HFFc6 (cell line): Measurements from ENCODE around the gene DNMT1. TPM values are rescaled to one million over a fixed set of nuclear protein-coding genes. Genes with fewer than 3 reads are reported as not detected.

ENCODE experiments used
- DNase-seq: peaks from one replicate; pipeline ENCODE4 v3.0.0-alpha.2; 2018
- H3K27ac Mint-ChIP-seq: 2 replicates; pipeline ENCODE4 v1.8.0; 2020; ENCODE audit warnings: mild to moderate bottlenecking, mixed read lengths
- H3K27me3 Mint-ChIP-seq: 2 replicates; pipeline ENCODE4 v1.8.0; 2021; ENCODE audit warnings: mild to moderate bottlenecking, moderate library complexity, mixed read lengths; ENCODE audit not compliant: insufficient read depth
- H3K36me3 Mint-ChIP-seq: 2 replicates; pipeline ENCODE4 v1.8.0; 2021; ENCODE audit warnings: low read depth, mixed read lengths
- H3K4me1 Mint-ChIP-seq: 2 replicates; pipeline ENCODE4 v1.8.0; 2020; ENCODE audit warnings: low read depth, mixed read lengths
- H3K4me3 Mint-ChIP-seq: 2 replicates; pipeline ENCODE4 v1.8.0; 2020; ENCODE audit warnings: mild to moderate bottlenecking, moderate library complexity, mixed read lengths
- H3K9me3 Mint-ChIP-seq: 2 replicates; pipeline ENCODE4 v1.8.0; 2020; ENCODE audit warnings: mild to moderate bottlenecking, mixed read lengths
- CTCF ChIP-seq: fragments of 200-600 bp; sonication (generic); IDR thresholded peaks from 2 replicates; pipeline ENCODE4 v1.5.0; 2021; ENCODE audit warnings: antibody characterized with exemption, mild to moderate bottlenecking
- total RNA-seq, 6 experiments: library from RNA; stranded (reverse); fragmentation: NEBNext Ultra II Directional; extraction: Animal tissue kit (Norgen Biotek cat#: 25700); gene quantifications; 2 replicates in 1 of 6; 3 replicates in 5 of 6; pipeline ENCODE4 v1.2.3, GENCODE V29; 2021

Gene DNMT1
- total RNA-seq, 6 experiments from 2014 or later: 74.5 to 135 (median 125) TPM

GRCh38 chr19:10224337-10224736, 29.6 kb upstream of the DNMT1 start:
- Mint-ChIP-seq H3K27me3 (no peaks in the 10 kb centered on the region; the same call in 1 of the 2 replicates), H3K4me1 (peaks cover 13% of the 10 kb centered on the region), H3K4me3 (no peak overlapping the region), H3K27ac (no peak overlapping the region), H3K9me3 (no peaks in the 10 kb centered on the region), H3K36me3 (peaks cover 9% of the 10 kb centered on the region; the same call in 1 of the 2 replicates)
- DNase-seq: no peak
- no peak for TF ChIP-seq CTCF

- Mint-ChIP-seq H3K9me3 (no peaks in the 10 kb centered on the region), H3K4me1 (peaks cover 13% of the 10 kb centered on the region)
- no peak for DNase-seq
Measured at GRCh38 chr19:10223488-10224213, 28.9 kb upstream of the DNMT1 start.

GRCh38 chr19:10222201-10222890, 27.6 kb upstream of the DNMT1 start:
- Mint-ChIP-seq H3K27ac (no peak overlapping the region), H3K9me3 (no peaks in the 10 kb centered on the region), H3K4me3 (no peak overlapping the region), H3K36me3 (peaks cover 9% of the 10 kb centered on the region; the same call in 1 of the 2 replicates), H3K27me3 (peaks cover 1% of the 10 kb centered on the region; the same call in 1 of the 2 replicates), H3K4me1 (peaks cover 13% of the 10 kb centered on the region)
- DNase-seq: no peak
- no peak for TF ChIP-seq CTCF

More at GRCh38 chr19:10223488-10224213, 28.9 kb upstream of the DNMT1 start:
- Mint-ChIP-seq H3K27me3 (peaks cover 1% of the 10 kb centered on the region; the same call in 1 of the 2 replicates), H3K36me3 (peaks cover 9% of the 10 kb centered on the region; the same call in 1 of the 2 replicates), H3K4me3 (no peak overlapping the region), H3K27ac (no peak overlapping the region)
- TF ChIP-seq CTCF: no peak

GRCh38 chr19:10220695-10221094, 25.9 kb upstream of the DNMT1 start:
- no peak for DNase-seq
- peaks cover 1% of the 10 kb centered on the region; the same call in 1 of the 2 replicates for H3K27me3 Mint-ChIP-seq
- H3K9me3 Mint-ChIP-seq: no peaks in the 10 kb centered on the region
- H3K4me3 Mint-ChIP-seq: no peak overlapping the region
- peaks cover 2% of the 10 kb centered on the region for H3K4me1 Mint-ChIP-seq
- no peak for TF ChIP-seq CTCF
- H3K27ac Mint-ChIP-seq: no peak overlapping the region
- H3K36me3 Mint-ChIP-seq: peaks cover 9% of the 10 kb centered on the region; the same call in 1 of the 2 replicates

GRCh38 chr19:10219678-10220077, 24.9 kb upstream of the DNMT1 start:
- peaks cover 1% of the 10 kb centered on the region; the same call in 1 of the 2 replicates for H3K27me3 Mint-ChIP-seq
- H3K4me3 Mint-ChIP-seq: no peak overlapping the region
- peaks cover 9% of the 10 kb centered on the region; the same call in 1 of the 2 replicates for H3K36me3 Mint-ChIP-seq
- H3K4me1 Mint-ChIP-seq: peaks cover 5% of the 10 kb centered on the region
- TF ChIP-seq CTCF: peak; percentile 63; the same call in 1 of the 2 replicates
- H3K9me3 Mint-ChIP-seq: no peaks in the 10 kb centered on the region
- H3K27ac Mint-ChIP-seq: no peak overlapping the region
- DNase-seq: no peak
